HG03139 (cell line): ENCODE results near the gene MICAL2.

Experiments used
- ATAC-seq: cut with Tn5 transposase; IDR thresholded peaks from one replicate; pipeline ENCODE4 v1.9.1; 2021; ENCODE audit not compliant: unreplicated experiment

The MICAL2 gene

DNA sequence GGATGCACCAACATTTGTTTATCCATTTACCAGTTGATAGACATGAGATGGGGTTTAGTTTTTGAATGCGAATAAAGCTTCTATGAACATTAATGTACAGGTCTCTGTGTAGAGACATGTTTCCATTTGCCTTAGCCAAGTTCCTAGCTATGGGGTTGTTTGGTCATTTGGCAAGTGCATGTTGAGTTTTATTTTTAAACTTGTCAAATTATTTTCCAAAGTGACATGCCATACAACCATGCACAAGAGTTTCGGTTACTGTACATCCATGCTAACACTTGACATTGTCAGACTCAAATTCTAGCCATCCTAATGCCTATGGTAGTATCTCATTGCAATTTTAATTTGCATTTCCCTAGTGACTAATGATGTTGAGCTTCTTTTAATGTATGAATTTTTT lies 196.4 kb downstream of the MICAL2 start:
- no peak for ATAC-seq

GRCh38 chr11:12312132-12312531 lies 201.7 kb downstream of the MICAL2 start:
- ATAC-seq: no peak
